SIG-M5 (cell line): ENCODE data around the gene PTBP3.

ENCODE experiments used
- DNase-seq: peaks from one replicate; lab custom pipeline; 2025; lab: John Stamatoyannopoulos, UW

The PTBP3 gene

GRCh38 chr9:112168197-112168596 lies 165.2 kb downstream of the PTBP3 start:
- no peak for DNase-seq
